KBM-7 (cell line): ENCODE measurements around the gene PPP1R1A.

ENCODE experiments used
- DNase-seq: peaks from one replicate; pipeline ENCODE4 v3.0.0-alpha.2; 2015
- in situ Hi-C: fragments of 300-500 bp; cut with MboI; formaldehyde crosslinking; loops from 2 replicates; pipeline ENCODE4 v1.14.3; 2020; ENCODE audit warnings: low sequenced_read_pairs, low pct_unique_long_range_greater_than_20kb, mixed read lengths

PPP1R1A gene

DNA sequence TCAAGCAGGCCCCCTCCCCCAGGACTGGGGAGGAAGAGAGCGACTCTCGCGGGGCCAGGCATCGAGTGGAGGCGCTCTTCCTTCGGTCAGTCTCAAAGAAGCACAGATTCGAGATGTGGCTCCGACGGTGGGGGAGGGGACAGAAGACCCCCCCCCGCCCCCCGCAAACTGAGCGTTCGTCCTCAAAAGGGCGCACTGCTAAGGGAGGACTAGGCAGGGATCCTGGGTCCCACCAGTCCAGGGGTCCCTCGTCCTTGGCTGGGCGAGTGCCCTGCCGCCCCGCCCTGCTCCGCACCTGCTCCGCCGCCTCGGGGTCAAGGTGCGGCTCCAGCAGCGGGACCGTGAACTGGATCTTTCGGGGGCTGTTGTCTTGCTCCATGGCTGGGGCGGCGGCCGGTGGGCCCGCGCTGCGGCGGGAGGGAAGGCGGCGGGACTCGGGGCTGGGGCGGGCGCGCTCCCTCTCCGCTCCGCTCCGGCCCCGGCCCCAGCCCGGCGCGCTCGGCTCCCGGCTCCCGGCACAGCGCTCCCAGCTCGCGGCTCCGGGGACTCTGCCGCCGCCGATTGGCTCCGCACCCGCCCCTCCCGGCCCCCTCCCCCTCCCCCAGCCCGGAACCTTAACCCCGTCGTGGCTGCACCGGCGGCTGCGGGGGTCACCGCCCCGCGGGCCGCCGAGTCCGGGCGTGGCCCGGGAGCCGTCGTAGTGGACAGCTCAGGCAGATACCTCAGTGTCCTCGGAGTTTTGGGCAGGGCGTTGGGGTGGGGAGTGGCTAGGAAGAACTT is at the start of gene PPP1R1A:
PPP1R1A (minus strand) TSS at position 550 of the 780 bp plus-strand sequence; CDS start at position 379, 171 bp downstream.
- in situ Hi-C loops: no loop called here
- no peak for DNase-seq

DNA sequence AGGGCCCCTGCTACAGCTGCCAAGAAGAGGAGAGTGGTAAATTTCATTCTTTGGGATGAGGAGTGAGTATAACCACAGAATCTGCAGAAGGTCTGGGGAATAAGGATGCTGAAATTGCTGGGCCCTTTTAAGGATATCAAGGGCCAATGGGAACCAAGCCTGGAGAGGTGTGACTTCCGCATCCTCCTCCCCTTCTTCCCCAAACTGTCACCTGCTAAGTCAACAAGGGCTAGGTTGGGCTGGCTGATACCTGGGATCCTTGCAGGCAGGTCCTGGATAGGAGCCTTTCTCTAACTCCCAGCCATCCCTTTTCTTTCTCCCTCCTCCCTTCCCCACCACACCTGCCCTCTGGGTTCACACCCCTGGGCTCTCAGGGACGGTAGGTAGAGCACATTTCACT is 46.3 kb upstream of the PPP1R1A start, which contains the start of gene LACRT:
LACRT (minus strand) TSS at position 101 of the 400 bp plus-strand sequence; CDS start at position 47, 54 bp downstream.
- no peak for DNase-seq
- in situ Hi-C loops: no loop called here

- DNase-seq: no peak
- in situ Hi-C loops: no loop called here
Observed at GRCh38 chr12:54631988-54632728, 43.7 kb upstream of the PPP1R1A start.

- no peak for DNase-seq
- in situ Hi-C loops: no loop called here
Observed at GRCh38 chr12:54631551-54631950, 43.1 kb upstream of the PPP1R1A start.

GRCh38 chr12:54629925-54630324 is 41.5 kb upstream of the PPP1R1A start:
- no peak for DNase-seq
- in situ Hi-C loops: no loop called here

DNA sequence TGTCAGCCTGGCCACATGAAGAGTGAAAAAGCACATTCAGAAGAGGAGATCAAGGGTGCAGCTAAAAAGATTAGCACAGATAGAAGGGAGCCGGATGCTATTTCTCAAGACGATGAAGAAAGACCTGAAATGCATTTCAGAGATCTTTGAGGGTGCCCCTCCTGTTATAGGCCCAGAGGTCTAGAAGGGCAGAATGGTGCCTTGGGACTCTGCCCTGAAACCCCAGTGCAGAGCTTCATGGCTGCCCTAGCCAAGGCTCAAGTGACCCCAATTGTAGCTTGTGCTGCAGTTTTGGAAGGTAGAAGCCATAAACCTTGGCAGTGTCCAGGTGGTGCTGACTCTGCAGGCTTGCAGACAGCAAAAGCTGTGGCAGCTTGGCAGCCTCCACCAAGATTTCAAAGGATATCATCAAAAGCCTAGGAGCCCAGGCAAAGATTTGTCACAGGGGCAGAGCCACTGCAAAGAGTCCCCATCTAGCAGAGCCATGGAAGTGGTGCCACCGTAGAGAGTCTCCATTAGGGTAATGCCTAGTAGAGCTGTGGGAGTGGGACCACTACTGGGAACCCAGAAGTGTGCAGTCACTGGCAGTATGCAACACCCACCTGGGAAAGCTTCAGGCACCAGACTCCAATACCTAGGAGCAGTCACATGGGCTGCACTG is 39.9 kb upstream of the PPP1R1A start:
- DNase-seq: no peak
- in situ Hi-C loops: no loop called here

DNA sequence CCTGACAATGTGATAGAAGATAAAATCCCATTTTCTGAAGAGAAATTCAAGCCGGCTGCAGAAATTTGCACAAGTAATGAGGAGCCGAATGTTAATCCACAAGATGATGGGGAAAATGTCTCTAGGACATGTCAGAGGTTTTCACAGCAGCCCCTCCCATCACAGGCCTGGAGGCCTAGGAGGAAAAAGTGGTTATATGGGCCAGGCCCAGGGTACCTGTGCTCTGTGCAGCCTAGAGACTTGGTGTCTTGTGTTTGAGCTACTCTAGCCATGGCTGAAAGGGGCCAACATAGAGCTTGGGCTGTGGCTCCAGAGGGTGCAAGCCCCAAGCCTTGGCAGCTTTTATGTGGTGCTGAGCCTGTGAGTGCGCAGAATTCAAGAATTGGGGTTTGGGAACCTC is 38.8 kb upstream of the PPP1R1A start:
- no peak for DNase-seq
- in situ Hi-C loops: no loop called here

DNA sequence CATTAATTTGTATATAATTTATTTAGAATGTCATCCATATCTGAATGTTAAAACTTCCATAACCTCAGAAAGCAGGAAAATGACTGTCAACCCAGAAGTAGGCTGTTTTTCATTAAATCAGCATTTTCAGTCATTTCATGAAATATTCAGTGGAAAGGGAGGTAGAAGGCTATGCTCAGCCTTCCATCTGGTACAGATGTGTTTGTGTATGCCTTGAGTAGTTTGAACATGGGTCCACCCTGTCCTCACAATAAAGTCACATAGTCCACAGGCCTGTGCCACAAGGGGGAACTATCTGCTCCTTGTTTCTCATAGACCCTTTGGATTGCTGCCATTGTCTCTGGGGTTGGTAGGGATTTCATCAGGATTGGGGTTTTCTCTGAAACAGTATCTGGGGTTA is 37.1 kb upstream of the PPP1R1A start:
- no peak for DNase-seq
- in situ Hi-C loops: no loop called here

DNA sequence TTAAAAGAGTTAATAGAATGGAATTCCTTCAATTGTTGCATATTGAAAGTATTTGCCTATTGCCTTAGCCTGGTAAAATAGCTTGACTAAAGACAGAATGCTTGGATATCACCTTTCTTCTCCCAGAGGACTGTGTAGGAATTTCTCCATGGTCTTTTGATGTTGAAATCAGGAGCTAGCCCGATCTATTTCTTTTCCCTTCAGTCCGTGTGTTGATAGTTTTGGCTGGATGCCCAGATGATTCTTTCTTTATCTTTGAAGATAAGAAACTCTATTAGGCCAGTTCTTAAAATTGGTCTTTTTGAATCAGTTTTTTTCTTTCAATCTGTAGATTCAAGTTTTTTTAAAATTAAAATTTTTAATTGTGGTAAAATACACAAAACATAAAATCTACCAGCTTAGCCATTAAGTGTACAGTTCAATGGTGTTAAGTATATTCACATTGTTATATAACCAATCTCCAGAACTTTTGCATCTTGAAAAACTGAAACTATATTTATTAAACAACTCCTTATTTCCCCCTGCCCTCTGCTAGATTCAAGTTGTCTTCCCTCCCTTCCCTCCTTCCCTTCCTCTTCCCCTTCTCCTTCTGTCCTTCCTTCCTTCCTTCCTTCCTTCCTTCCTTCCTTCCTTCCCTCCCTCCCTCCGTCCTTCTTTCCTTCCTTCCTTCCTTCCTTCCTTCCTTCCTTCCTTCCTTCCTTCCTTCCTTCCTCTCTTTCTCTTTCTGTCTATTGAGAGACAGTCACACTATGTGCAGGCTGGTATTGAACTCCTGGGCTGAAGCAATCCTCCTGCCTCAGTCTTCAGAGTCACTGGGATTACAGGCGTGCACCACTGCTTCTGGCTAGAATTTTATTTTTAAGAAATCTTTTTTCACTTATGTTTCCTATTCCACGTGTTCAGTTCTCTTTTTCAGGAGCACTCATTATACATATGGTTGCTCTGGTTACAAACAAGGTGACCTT is 36.1 kb upstream of the PPP1R1A start:
- DNase-seq: no peak
- in situ Hi-C loops: no loop called here

DNA sequence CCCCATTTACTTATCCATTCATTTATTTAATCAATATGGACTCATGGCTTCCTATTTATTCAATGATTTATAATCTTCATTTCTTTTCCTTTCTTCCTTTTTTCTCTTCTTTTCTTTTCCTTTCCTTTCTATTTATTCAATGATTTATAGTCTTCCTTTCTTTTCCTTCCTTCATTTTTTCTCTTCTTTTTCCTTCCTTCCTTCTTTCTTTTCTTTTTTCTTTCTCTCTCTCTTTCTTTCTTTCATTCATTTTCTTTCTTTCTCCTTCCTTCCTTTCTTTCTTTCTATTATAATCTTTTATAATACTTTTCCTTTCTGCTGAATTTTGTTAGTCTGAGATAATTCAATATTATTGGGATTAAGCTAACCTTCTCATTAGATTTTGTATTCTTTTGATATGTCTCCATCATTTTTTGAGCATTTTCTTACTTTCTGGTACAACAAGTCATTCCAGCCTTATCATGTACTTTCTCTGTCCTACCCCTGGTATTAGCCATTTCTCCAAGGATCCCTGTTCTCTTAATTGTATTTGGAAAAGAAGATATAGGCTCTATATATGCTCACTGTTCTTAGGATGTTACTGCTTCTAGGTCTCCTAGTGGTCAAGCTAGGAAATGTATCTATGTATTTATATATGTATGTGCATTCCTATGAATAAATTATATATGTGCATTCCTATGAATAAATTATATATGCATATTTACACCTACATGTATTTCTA is 34.2 kb upstream of the PPP1R1A start:
- peak; percentile 9 for DNase-seq
- in situ Hi-C loops: no loop called here

- DNase-seq: peak; percentile 58
- in situ Hi-C loops: no loop called here
Observed at GRCh38 chr12:54616933-54617680, 28.6 kb upstream of the PPP1R1A start.

DNA sequence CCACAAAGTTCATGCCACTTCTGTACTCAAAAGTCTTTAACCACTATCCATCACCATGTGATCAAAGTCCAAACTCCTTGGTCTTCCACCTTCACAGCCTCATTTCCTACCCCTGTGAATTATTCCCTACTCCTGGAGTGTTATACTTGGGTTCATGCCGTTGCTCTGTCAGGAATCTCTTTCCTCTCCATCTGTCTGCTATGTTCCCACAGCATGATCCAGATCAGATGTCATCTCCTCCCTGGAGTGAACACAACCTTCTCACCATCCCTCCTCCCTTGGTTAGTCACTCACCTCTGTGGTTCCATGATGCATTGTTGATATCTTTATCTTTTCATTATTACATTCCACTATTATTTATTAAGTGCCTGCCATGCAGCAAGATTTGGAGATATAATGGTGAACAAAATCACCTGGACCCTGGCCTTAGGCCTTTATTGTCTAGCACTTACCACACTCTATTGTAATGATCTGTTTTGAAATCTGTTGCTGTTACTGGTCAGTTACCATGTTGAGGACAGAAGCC is 23.8 kb upstream of the PPP1R1A start:
- no peak for DNase-seq
- in situ Hi-C loops: no loop called here

DNA sequence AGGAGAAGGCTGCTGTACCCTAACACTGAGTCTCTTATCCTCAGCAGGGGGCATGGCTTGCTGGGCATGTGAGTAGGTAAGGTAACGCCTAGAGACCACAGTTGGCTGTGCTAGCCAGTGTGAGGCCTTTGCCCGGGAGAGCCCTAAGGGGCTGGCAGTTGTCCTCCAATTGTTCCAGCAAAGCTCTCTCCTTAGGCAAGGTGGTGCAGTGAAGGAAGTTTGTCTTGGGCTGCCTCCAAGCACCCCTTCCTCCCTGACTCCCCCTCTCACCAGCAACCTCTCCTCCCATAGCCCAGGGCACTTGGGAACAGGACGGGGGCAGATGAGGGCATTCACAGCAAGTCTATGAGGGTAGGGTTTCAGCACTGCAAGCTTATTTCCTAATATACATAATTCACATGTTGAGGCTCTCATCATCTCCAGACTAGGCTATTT is 23.3 kb upstream of the PPP1R1A start:
- DNase-seq: no peak
- in situ Hi-C loops: no loop called here

DNA sequence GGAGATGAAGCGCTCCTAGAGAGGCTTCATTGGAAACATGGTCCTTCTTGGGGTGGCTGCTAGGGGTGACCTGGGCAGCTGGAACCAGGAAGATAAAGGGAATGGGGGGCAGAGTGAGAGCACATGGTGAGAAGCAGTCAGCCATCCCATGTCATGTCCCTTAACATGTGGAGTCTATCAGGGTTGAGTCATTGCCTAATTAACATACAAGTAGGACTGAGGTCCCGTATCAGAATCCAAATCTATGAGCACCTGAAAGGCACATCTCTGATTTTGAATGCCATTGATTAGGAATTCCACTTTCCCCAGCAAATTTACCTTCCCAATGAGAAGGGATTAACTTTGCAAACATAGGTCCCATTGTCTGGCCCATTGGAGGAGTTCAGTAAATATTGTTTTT is 20.3 kb upstream of the PPP1R1A start:
- in situ Hi-C loops: no loop called here
- DNase-seq: no peak

GRCh38 chr12:54608156-54608555 is 19.7 kb upstream of the PPP1R1A start:
- no peak for DNase-seq
- in situ Hi-C loops: no loop called here

- no peak for DNase-seq
- in situ Hi-C loops: no loop called here
Observed at GRCh38 chr12:54606556-54606955, 18.1 kb upstream of the PPP1R1A start.
